Activated CD8-positive, alpha-beta memory T cell treated with anti-CD3 and anti-CD28 coated beads for 36 hours (primary cell): ENCODE measurements around the gene EPHB1. TPM values are rescaled to one million over a fixed set of nuclear protein-coding genes. Genes with fewer than 3 reads are reported as not detected.
"Not testable (repeated sequence)": the region's sequence is repeated elsewhere in the genome, so short reads cannot be mapped to it uniquely, and the experiment has no call there.

Experiments used
- CTCF ChIA-PET: fragments of 350-600 bp; sonication (Branson Sonifier 250); formaldehyde crosslinking; loops from one replicate; lab custom pipeline; 2021; ENCODE audit warnings: antibody characterized with exemption; lab: Charles Lee
- POLR2A ChIA-PET: fragments of 350-600 bp; sonication (Branson Sonifier 250); formaldehyde crosslinking; loops from one replicate; lab custom pipeline; 2021; ENCODE audit warnings: antibody characterized with exemption; lab: Charles Lee
- total RNA-seq, 2 experiments: library from RNA; stranded (reverse); gene quantifications; one replicate each; pipeline ENCODE4 v1.2.3, GENCODE V29; 2021

Gene EPHB1
- total RNA-seq, 2 experiments from 2014 or later, result not detected

GRCh38 chr3:134970895-134971294, 175.8 kb downstream of the EPHB1 start:
- CTCF ChIA-PET, result no interaction called here

GRCh38 chr3:134971306-134971705, 176.2 kb downstream of the EPHB1 start:
- ChIA-PET POLR2A (no interaction called here), CTCF (no interaction called here)

More at GRCh38 chr3:134970895-134971294, 175.8 kb downstream of the EPHB1 start:
- POLR2A ChIA-PET, result no interaction called here

DNA sequence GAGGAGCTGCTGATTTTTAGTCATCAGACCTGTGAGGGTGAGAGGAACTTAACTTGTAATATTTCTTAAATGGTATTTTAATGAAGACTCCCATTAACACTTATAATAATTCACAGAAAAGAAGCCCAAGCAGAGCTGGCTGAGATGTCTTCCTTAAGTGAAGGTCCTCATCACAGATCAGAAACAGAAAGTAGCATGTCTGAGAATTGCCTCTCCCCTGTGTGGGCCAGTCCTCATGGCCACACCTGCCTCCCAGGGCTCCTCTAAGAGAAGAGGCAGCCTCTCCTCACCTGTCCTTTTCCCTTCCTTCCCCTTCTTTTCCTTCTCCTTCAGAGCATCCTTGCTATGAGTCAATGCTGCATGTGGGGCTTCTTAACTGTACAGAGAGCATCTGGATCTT, 176.8 kb downstream of the EPHB1 start:
- POLR2A ChIA-PET, CTCF ChIA-PET: not testable (repeated sequence)

DNA sequence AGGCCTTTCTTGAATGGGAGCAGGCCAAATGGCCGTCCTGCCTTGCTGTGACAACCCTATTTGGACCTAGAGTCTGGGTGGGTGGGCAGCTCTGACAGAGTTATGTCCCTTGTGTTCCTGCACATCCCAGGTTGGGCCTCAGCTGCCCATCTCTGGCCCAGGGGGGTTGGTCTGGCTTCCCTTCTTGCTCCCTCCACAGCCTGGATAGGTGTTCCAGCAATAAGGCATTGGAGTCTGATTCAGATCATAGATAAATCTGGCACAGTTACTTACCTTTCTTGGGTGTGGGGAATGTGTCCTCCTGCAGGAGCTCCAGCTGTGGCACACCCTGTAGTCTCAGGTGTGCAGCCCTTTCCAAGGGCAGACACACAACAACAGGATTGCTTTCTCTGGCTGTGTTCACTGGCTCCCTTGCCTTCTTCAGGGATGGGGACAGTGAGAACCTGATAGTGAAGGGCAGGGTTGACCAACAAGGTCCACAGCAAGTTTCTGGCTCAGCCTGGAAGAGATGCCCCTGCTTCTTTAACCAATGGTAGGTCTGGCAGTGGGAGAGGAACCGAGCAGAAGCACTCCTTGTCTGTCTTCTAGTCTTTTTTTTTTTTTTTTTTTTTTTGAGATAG, 177.9 kb downstream of the EPHB1 start:
- ChIA-PET CTCF (interaction anchor here (0.7 kb wide), 1 partner anchor 21 kb away, joined by 4 read pairs; no protein-coding TSS in a partner anchor), POLR2A (no interaction called here)

- POLR2A ChIA-PET, result no interaction called here
- CTCF ChIA-PET, result no interaction called here
Measured at GRCh38 chr3:134974624-134975023, 179.6 kb downstream of the EPHB1 start.

DNA sequence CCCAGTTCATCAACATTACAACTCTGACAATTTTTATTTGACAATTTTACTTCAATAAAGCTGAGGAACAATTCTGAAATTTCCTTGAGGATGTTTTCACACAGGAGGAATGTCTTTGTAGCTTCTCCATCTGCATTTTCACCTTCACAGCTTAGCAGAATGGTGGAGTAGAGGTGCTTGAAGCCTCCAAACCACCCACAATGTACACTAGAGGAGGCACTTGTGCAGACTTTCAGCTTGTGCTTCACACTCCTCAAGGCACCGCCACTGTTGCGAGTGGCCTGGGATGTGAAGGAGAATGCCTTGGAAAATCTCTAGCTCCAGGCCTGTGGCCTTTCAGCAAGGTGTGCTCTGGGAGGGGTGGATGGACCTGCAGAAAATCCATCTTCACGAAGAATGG, 181.9 kb downstream of the EPHB1 start:
- POLR2A ChIA-PET, result no interaction called here
- CTCF ChIA-PET, result no interaction called here

- ChIA-PET POLR2A (no interaction called here), CTCF (no interaction called here)
Measured at GRCh38 chr3:134978658-134979057, 183.6 kb downstream of the EPHB1 start.

- CTCF ChIA-PET, result no interaction called here
- POLR2A ChIA-PET, result no interaction called here
Measured at GRCh38 chr3:134985864-134986715, 191.0 kb downstream of the EPHB1 start.

DNA sequence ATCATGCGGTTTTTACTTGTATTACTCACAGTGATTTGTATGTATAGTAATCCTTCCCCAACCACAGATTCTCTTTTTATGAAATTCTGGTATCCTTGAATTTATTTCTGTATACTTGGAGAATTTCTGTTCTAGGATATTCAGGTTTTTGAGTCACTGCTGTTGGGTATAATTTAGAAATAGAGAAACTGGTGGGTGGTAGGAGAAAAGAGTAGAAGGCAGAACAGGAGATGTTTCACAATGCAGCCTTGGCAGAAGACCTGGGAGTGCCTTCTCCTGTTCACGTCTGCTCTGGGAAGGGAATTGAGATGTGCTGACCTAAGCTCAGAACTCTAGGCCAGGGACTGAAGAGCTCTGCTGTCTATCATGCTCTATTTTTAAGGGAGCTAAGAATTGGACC, 193.6 kb downstream of the EPHB1 start:
- ChIA-PET CTCF (no interaction called here), POLR2A (no interaction called here)

GRCh38 chr3:134991003-134991402, 195.9 kb downstream of the EPHB1 start:
- ChIA-PET POLR2A (no interaction called here), CTCF (no interaction called here)

DNA sequence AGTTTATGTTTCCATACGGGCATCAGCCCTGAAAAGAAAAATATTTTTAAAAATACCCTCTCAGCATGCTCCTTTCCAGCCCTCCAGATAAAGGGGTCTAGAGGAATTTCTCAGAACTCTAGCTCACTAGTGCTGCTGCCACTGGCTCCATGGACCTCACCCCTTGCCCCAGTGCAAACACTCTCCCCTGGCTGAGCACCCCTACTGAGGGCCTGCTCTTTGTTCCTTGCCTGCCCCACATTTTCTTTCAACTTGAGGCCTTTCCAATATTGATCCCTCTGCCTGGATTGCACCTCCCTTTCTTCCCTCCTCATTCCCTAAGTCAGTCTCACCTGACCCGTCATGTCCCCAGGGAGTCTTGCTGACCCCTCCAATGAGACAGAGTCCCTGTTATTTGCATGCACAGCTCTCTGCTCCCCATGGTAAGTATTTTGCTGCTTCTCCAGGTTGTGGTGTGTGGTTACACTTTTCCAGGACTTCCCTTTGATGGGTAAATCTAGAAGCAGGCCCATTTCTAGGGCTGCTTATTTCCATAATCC, 196.5 kb downstream of the EPHB1 start:
- ChIA-PET POLR2A (no interaction called here), CTCF (no interaction called here)

GRCh38 chr3:134992180-134992579, 197.1 kb downstream of the EPHB1 start:
- CTCF ChIA-PET, result no interaction called here
- POLR2A ChIA-PET, result no interaction called here

- ChIA-PET POLR2A (no interaction called here), CTCF (no interaction called here)
Measured at GRCh38 chr3:134992586-134992985, 197.5 kb downstream of the EPHB1 start.

DNA sequence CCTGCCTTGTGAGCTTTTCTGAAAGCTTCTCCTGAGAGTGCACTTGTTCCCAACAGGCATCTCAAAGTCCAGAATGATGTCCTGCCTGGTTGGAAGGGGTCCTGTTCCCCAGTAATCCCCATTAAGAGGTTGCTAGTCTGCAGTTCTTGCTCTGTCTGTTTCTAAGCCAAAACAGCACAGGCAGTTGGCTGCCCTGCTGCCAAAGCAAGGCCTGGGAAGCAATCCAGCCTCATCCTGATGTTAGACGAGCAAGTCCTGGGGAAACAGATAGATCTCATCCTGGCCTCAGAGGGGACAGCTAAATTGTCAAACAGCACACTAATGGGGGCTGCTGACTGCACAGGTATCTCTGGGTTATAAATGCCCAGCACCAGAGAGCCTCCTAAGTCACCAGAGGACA, 198.0 kb downstream of the EPHB1 start:
- ChIA-PET CTCF (no interaction called here), POLR2A (no interaction called here)

DNA sequence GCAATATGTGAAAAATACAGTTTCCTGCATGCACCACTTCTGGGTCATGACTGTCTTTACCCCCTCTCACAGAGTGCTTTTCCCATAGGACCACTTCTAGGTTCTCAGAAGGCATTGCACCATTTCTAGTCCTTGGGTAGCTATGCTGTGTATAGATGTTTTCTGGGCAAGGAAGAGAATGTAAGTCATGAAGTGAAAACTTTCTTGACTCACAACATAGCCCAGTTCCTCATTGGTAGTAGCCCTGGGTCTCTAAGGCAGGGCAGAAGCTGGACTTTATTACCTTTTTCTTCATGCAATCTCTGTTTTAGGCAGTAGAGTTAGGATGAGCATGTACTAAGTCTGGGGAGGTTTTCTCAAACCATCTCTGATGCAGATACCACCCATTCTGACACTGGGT, 203.1 kb downstream of the EPHB1 start:
- CTCF ChIA-PET, result no interaction called here
- POLR2A ChIA-PET, result no interaction called here

- POLR2A ChIA-PET, result no interaction called here
- CTCF ChIA-PET, result no interaction called here
Measured at GRCh38 chr3:134998855-134999254, 203.8 kb downstream of the EPHB1 start.

DNA sequence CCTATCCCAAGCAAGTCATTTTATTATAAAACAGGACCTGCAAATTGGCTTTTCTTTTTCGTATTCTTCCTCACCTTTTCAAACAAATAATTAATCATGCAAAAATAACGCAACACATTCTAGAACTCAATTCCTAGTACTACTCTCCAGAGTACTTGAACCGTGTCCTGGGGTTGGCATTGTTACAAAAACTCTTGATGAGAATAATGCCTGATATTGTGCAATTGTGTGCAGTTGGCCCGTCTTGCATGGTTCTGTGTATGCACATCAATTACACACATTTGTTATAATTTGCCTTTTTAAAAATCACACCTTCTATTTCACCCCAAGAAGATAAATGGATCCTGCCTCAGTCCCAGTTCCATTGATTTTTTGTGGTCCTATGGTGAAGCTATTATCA, 205.4 kb downstream of the EPHB1 start:
- ChIA-PET CTCF (no interaction called here), POLR2A (no interaction called here)

- CTCF ChIA-PET, POLR2A ChIA-PET: not testable (repeated sequence)
Measured at GRCh38 chr3:135005616-135006015, 210.6 kb downstream of the EPHB1 start.

DNA sequence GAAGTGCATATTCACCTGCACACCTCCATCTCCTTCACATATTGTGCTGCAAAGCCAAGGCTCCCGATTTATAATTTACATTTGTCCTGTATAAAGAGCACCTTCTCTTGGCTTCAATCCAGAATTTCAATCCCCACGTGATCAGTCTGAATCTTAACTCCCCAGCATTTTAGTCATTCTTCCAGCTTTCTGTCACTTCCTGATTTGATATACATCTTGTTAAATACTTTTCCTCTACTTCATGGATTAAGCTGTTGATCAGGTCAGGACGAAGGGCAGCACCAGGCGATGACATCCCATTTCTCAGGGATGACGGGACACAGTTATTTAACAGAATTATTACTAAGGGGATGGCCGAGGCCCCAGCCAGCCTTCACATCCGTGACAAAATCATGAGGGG, 212.5 kb downstream of the EPHB1 start:
- ChIA-PET POLR2A (no interaction called here), CTCF (no interaction called here)

DNA sequence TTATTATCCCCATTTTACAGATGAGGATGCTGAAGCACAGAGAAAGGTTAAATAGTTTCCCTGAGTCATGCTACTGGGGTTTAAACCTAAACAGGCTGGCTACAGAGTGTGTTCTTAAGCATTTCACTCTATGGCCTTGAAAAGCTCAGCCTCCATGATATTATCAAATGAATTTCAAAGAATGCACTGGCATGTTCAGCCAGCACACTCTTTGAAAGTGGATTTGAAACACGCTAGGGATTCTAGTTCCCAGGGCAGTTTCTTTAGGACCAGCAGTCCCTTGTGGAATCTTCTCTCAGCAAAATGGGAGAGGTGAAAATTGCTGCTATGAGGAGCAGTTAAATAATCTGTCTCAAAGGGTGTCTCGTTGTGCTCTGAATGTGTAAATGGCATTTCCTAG, 213.3 kb downstream of the EPHB1 start:
- ChIA-PET POLR2A (no interaction called here), CTCF (no interaction called here)

DNA sequence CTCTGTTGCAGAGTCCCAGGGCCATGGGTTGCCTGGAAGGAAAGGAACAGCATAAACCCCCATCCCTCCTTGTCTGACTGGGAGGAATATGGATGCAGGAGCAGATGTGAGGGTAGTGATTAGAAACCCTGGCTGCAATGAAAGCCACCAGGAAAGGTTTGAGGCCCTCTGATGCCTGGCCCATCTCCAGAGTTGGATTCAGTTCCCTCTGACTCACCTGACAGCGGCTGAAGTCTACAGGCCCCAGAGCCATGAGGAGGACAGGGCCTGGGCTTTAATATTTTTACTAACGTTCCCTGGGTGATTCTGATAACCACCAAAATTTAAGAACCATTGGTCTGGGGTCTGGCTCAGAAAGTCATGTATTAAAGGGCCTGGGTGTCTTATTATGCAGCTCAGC, 214.0 kb downstream of the EPHB1 start:
- CTCF ChIA-PET, result no interaction called here
- POLR2A ChIA-PET, result no interaction called here
